K562 (cell line): ENCODE results near the gene SV2A. TPM values are rescaled to one million over a fixed set of nuclear protein-coding genes. Genes with fewer than 3 reads are reported as not detected.

Source experiments
- ATAC-seq: fragments of 200-7000 bp; cut with Tn5 transposase; 3 replicates; pipeline ENCODE4 v1.9.1; 2020; ENCODE audit warnings: moderate library complexity
- BruUV-seq: library from RNA; stranded (reverse); fragments of 400-500 nt; replicated peaks from 2 replicates; lab custom pipeline; 2021; lab: Mats Ljungman, UMichigan
- CTCF ChIA-PET: fragments of 300-600 bp; formaldehyde crosslinking; extraction: SDS; loops from one replicate; lab custom pipeline; 2021; ENCODE audit warnings: low intra/inter-chr PET ratio; lab: Yijun Ruan, JAX
- POLR2A ChIA-PET: fragments of 300-600, 350-650 bp; sonication (Branson Sonifier 250); formaldehyde crosslinking; extraction: SDS; loops from one replicate; lab custom pipeline; 2021; ENCODE audit warnings: antibody characterized with exemption, inconsistent platforms; lab: Yijun Ruan, JAX
- DNase-seq, 4 experiments: peaks; one replicate each; pipeline versions ENCODE4 v3.0.0 to v3.0.0-alpha.2; 2011 to 2018; ENCODE audit warnings: low spot score in 3 of 4, mixed read lengths in 3 of 4; ENCODE audit errors: extremely low read depth in 1 of 4
- FAIRE-seq: peaks from 2 replicates; lab custom pipeline; 2011; peaks lifted over from hg19 to GRCh38; lab: Jason Lieb, UNC
- H2AFZ ChIP-seq: 2 replicates; pipeline ENCODE4 v1.6.0; 2011; ENCODE audit warnings: low read depth, low read length, control low read depth, inconsistent platforms
- H3K27ac ChIP-seq: fragments of 200-600 bp; 3 replicates; pipeline ENCODE4 v1.8.0; 2011; ENCODE audit warnings: low read depth, mild to moderate bottlenecking, control low read depth, inconsistent platforms, low read length, moderate library complexity, mixed read lengths; ENCODE audit errors: extremely low read depth
- H3K27me3 ChIP-seq, 2 experiments: fragments of 300-600 bp in 1 of 2; 2 replicates in 1 of 2; 3 replicates in 1 of 2; pipeline versions ENCODE4 v1.6.0 to v1.8.0; 2011; ENCODE audit warnings: inconsistent platforms in 2 of 2, low read length in 2 of 2, mild to moderate bottlenecking in 1 of 2, mixed read lengths in 1 of 2, moderate library complexity in 1 of 2; ENCODE audit not compliant: control insufficient read depth in 2 of 2, insufficient read depth in 2 of 2
- H3K36me3 ChIP-seq: fragments of 300-600 bp; 3 replicates; pipeline ENCODE4 v1.8.0; 2011; ENCODE audit warnings: mild to moderate bottlenecking, low read length, inconsistent platforms; ENCODE audit not compliant: control insufficient read depth, insufficient read depth
- H3K4me1 ChIP-seq, 2 experiments: fragments of 200-600 bp in 1 of 2; replicated peaks in 1 of 2; 2 replicates in 1 of 2; 3 replicates in 1 of 2; pipeline versions ENCODE4 v1.5.1 to v1.8.0; 2011; ENCODE audit warnings: inconsistent platforms in 2 of 2, low read length in 2 of 2, mild to moderate bottlenecking in 1 of 2, mixed read lengths in 1 of 2, moderate library complexity in 1 of 2; ENCODE audit not compliant: control insufficient read depth in 2 of 2, insufficient read depth in 2 of 2
- H3K4me2 ChIP-seq: 2 replicates; pipeline ENCODE4 v1.6.1; 2011; ENCODE audit warnings: low read length, control low read depth, inconsistent platforms, mixed read lengths; ENCODE audit not compliant: insufficient read depth
- H3K4me3 ChIP-seq: fragments of 200-600 bp; sonication (generic), shearing (Covaris generic); 2 replicates; pipeline ENCODE4 v1.5.1; 2016; ENCODE audit warnings: control low read depth, inconsistent platforms
- H3K79me2 ChIP-seq: fragments of 200-600 bp; 3 replicates; pipeline ENCODE4 v1.8.0; 2011; ENCODE audit warnings: low read length, inconsistent platforms; ENCODE audit not compliant: control insufficient read depth, insufficient read depth
- H3K9ac ChIP-seq, 2 experiments: 2 replicates each; pipeline versions ENCODE4 v1.6.0 to v1.6.1; 2011; ENCODE audit warnings: low read depth in 2 of 2, low read length in 2 of 2, control low read depth in 1 of 2, inconsistent platforms in 1 of 2, mild to moderate bottlenecking in 1 of 2, mixed read lengths in 1 of 2; ENCODE audit not compliant: insufficient read depth in 1 of 2
- H3K9me1 ChIP-seq: one replicate; pipeline ENCODE4 v1.6.0; 2011; ENCODE audit warnings: inconsistent platforms, mild to moderate bottlenecking, low read length, moderate library complexity; ENCODE audit not compliant: control insufficient read depth, insufficient read depth
- H3K9me3 ChIP-seq: replicated peaks from 2 replicates; pipeline ENCODE4 v1.5.1; 2011; ENCODE audit warnings: low read depth, low read length, inconsistent platforms; ENCODE audit not compliant: control insufficient read depth, insufficient read depth
- H4K20me1 ChIP-seq: replicated peaks from 2 replicates; pipeline ENCODE4 v1.6.1; 2011; ENCODE audit warnings: low read length, inconsistent platforms, mixed read lengths; ENCODE audit not compliant: control insufficient read depth, insufficient read depth
- BCOR ChIP-seq: fragments of 450-650 bp; IDR thresholded peaks from 2 replicates; pipeline ENCODE4 v1.6.1; 2016
- CREM ChIP-seq: IDR thresholded peaks from 2 replicates; pipeline ENCODE4 v1.6.1; 2014; ENCODE audit warnings: antibody characterized with exemption, low read depth
- HBP1 ChIP-seq: fragments of 450-650 bp; formaldehyde crosslinking; IDR thresholded peaks from 2 replicates; pipeline ENCODE4 v1.4.0; 2022; ENCODE audit warnings: missing genetic modification characterization
- HMG20B ChIP-seq: fragments of 250-450 bp; sonication (Bioruptor Pico); IDR thresholded peaks from 2 replicates; pipeline ENCODE4 v1.5.0; 2021; ENCODE audit warnings: mild to moderate bottlenecking
- HSF4 ChIP-seq: fragments of 250-450 bp; sonication (Bioruptor Pico); IDR thresholded peaks from 2 replicates; pipeline ENCODE4 v2.1.2; 2022; ENCODE audit warnings: mild to moderate bottlenecking, moderate library complexity, borderline replicate concordance
- LARP7 ChIP-seq: fragments of 450-650 bp; IDR thresholded peaks from 2 replicates; pipeline ENCODE4 v1.6.1; 2016
- MED1 ChIP-seq: sonication (generic); formaldehyde crosslinking; IDR thresholded peaks from 2 replicates; pipeline ENCODE4 v1.8.1; 2023; ENCODE audit warnings: missing genetic modification reagents, borderline replicate concordance
- PML ChIP-seq: IDR thresholded peaks from 2 replicates; pipeline ENCODE4 v1.6.1; 2012; ENCODE audit warnings: low read length, inconsistent platforms
- SAP30 ChIP-seq: fragments of 200-600 bp; sonication (generic); IDR thresholded peaks from 2 replicates; pipeline ENCODE4 v1.6.1; 2012; ENCODE audit warnings: borderline replicate concordance, low read depth, mild to moderate bottlenecking, moderate library complexity, low read length, control low read depth, inconsistent platforms; ENCODE audit not compliant: insufficient read depth, poor library complexity, severe bottlenecking
- SMC3 ChIP-seq: conservative IDR thresholded peaks from 2 replicates; pipeline ENCODE4 v1.6.1; 2011; ENCODE audit warnings: low read depth, low read length, improper control_type of control experiment; ENCODE audit not compliant: insufficient read depth
- TCF7 ChIP-seq: sonication (generic); IDR thresholded peaks from 2 replicates; pipeline ENCODE4 v1.6.1; 2016; ENCODE audit warnings: antibody characterized with exemption, borderline replicate concordance
- WGBS: fragments of 100-300 bp; shearing (Covaris generic); methylation state at CpG from one replicate; pipeline ENCODE4 v1.1.6; 2016; ENCODE audit warnings: low coverage, mixed read lengths; ENCODE audit not compliant: insufficient coverage; ENCODE audit errors: missing lambda C conversion rate; 5-methylcytosine and 5-hydroxymethylcytosine counted together
- in situ Hi-C: fragments of 300-500 bp; cut with MboI; formaldehyde crosslinking; loops from 4 replicates; pipeline ENCODE4 v1.15.0; 2018; ENCODE audit warnings: inconsistent platforms, mixed read lengths
- intact Hi-C: fragments of 100-400 bp; cut with micrococcal nuclease; formaldehyde crosslinking; loops from 2 replicates; pipeline ENCODE4 v1.14.2; 2022
- polyA plus RNA-seq, 8 experiments: library from polyadenylated mRNA; depleted of rRNA in 4 of 8; stranded (reverse) in 5 of 8; unstranded in 3 of 8; fragments of >200 nt; fragmentation: Nextera tagmentation in 2 of 8; fragmentation: Illumina TruSeq in 1 of 8; extraction: Ambion mirVana in 2 of 8; extraction: Trizol in 1 of 8; gene quantifications; 2 replicates each; pipeline versions ENCODE4 v1.2.1 to v1.2.3, GENCODE V29; 2011 to 2014; ENCODE audit warnings: inconsistent platforms in 1 of 8, missing spikeins in 1 of 8
- total RNA-seq, 7 experiments: library from RNA; depleted of rRNA in 6 of 7; stranded (reverse); fragments of >200 nt in 6 of 7; fragmentation: Illumina TruSeq in 2 of 7; extraction: Trizol in 2 of 7; gene quantifications; 2 replicates each; pipeline versions ENCODE4 v1.2.1 to v1.2.3, GENCODE V29; 2011 to 2021; ENCODE audit warnings: low replicate concordance in 1 of 7
- TF ChIP-seq, protein P1 (sequence below): fragments of 150-350 bp; conservative IDR thresholded peaks from 2 replicates; pipeline ENCODE4 v1.6.1; 2014; ENCODE audit warnings: low read length
- TF ChIP-seq, protein P2 (sequence below): fragments of 200-800 bp; sonication (Bioruptor generic); IDR thresholded peaks from 2 replicates; pipeline ENCODE4 v1.6.1; 2017; ENCODE audit warnings: missing genetic modification characterization, missing compliant biosample characterization

Gene SV2A
- total and polyA plus RNA-seq, 9 of the 15 experiments (the other 6 are each of a cell fraction or from before 2014, with no cell fraction given), result 0.07 to 0.22 (median 0.11) TPM; not detected in 1

GRCh38 chr1:149879556-149879955, 38.1 kb downstream of the SV2A start (continued):
- TF ChIP-seq SAP30 (no peak), HSF4 (CRISPR knock-in tag) (no peak), PML (no peak), CREM (no peak), SMC3 (no peak)
- TF ChIP-seq, all 486 proteins: peak for 0

DNA sequence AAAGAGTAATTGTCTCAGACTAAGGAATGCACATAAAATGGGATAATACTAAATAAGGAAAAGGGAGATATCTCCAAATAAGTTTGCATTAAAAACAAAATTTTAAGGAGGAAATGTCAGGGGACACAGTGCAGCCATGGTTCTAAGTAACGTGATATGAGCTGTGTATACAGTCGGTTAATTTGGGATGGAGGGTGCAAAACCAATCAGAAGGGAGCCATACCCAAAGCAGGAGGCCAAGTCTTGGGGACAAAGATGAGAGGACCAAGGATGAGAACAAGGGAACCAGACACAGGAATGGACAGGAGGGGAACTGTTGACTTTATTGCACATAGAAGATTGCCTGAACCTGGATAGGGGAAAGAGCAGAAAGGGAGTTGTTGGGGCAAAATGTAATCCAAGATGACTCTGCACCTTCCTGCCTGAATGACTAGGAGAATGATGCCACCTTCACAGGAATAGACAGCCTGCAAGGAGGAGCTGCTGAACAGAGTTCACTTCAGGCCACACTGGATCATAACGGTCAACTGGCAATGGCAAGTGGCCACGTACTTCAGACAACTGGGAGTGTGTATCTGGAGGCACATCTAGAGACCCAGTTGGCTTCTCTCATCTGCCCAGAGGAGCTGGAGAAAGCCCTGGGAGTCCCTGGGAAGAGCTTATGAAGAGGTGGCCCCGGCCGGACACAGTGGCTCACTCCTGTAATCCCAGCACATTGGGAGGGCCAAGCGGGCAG, 40.3 kb downstream of the SV2A start:
- Histone ChIP-seq H3K4me2 (no peak overlapping the region; the same call in 1 of the 2 replicates), H3K4me1 (peaks cover 8 to 9% of the 10 kb centered on the region in 2 experiments; a peak in 3 of 5 replicates), H3K9me1 (no peaks in the 10 kb centered on the region), H3K79me2 (peaks cover 13% of the 10 kb centered on the region), H3K9ac (peak overlapping the region in 1 of 2 experiments; percentile 55; a peak in 2 of 4 replicates), H3K27ac (no peak overlapping the region; the same call in 2 of the 3 replicates), H4K20me1 (peaks cover 5% of the 10 kb centered on the region; the same call in 1 of the 2 replicates), H3K4me3 (no peak overlapping the region), H2AFZ (0 out of 2 replicates have a peak overlapping the region, but pooled peaks have one; percentile 15), H3K9me3 (no peaks in the 10 kb centered on the region), H3K36me3 (no peaks in the 10 kb centered on the region), H3K27me3 (no peaks in the 10 kb centered on the region)
- BruUV-seq, result no TSS peak
- FAIRE-seq (no peak), ATAC-seq (peak; percentile 59), DNase-seq (no peak)
- CTCF ChIA-PET, result no interaction called here
- 59% methylated on average over 7 of the region's 7 CpGs for WGBS
- in situ Hi-C loops (no loop called here), intact Hi-C loops (no loop called here)
- POLR2A ChIA-PET, result interaction anchor here (2.0 kb wide), 1 partner anchor 9 kb away, joined by 49 read pairs; a partner anchor contains a TSS
- TF ChIP-seq LARP7, result no peak
- TF ChIP-seq, protein P1, sequence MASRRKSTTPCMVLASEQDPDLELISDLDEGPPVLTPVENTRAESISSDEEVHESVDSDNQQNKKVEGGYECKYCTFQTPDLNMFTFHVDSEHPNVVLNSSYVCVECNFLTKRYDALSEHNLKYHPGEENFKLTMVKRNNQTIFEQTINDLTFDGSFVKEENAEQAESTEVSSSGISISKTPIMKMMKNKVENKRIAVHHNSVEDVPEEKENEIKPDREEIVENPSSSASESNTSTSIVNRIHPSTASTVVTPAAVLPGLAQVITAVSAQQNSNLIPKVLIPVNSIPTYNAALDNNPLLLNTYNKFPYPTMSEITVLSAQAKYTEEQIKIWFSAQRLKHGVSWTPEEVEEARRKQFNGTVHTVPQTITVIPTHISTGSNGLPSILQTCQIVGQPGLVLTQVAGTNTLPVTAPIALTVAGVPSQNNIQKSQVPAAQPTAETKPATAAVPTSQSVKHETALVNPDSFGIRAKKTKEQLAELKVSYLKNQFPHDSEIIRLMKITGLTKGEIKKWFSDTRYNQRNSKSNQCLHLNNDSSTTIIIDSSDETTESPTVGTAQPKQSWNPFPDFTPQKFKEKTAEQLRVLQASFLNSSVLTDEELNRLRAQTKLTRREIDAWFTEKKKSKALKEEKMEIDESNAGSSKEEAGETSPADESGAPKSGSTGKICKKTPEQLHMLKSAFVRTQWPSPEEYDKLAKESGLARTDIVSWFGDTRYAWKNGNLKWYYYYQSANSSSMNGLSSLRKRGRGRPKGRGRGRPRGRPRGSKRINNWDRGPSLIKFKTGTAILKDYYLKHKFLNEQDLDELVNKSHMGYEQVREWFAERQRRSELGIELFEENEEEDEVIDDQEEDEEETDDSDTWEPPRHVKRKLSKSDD, result no peak
- TF ChIP-seq HBP1 (CRISPR knock-in tag), result no peak
- TF ChIP-seq TCF7, result no peak
- TF ChIP-seq MED1 (CRISPR knock-in tag), result no peak
- TF ChIP-seq, protein P2, sequence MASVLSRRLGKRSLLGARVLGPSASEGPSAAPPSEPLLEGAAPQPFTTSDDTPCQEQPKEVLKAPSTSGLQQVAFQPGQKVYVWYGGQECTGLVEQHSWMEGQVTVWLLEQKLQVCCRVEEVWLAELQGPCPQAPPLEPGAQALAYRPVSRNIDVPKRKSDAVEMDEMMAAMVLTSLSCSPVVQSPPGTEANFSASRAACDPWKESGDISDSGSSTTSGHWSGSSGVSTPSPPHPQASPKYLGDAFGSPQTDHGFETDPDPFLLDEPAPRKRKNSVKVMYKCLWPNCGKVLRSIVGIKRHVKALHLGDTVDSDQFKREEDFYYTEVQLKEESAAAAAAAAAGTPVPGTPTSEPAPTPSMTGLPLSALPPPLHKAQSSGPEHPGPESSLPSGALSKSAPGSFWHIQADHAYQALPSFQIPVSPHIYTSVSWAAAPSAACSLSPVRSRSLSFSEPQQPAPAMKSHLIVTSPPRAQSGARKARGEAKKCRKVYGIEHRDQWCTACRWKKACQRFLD (CRISPR knock-in tag), result no peak
- no peak for TF ChIP-seq BCOR
- TF ChIP-seq HMG20B (CRISPR knock-in tag), result no peak
